Osteoblast (primary cell): ENCODE results near the gene STEAP3. TPM values are rescaled to one million over a fixed set of nuclear protein-coding genes. Genes with fewer than 3 reads are reported as not detected.

Experiments used
- DNase-seq: peaks from one replicate; pipeline ENCODE4 v3.0.0; 2011; ENCODE audit warnings: low spot score, mixed read lengths; ENCODE audit not compliant: insufficient read length; ENCODE audit errors: missing footprints
- H2AFZ ChIP-seq: 2 replicates; pipeline ENCODE4 v1.6.0; 2011; ENCODE audit warnings: mild to moderate bottlenecking, low read length
- H3K27ac ChIP-seq: 2 replicates; pipeline ENCODE4 v1.5.1; 2011; ENCODE audit warnings: mild to moderate bottlenecking, low read depth, low read length, moderate library complexity
- H3K27me3 ChIP-seq: 2 replicates; pipeline ENCODE4 v1.6.0; 2012; ENCODE audit warnings: mild to moderate bottlenecking, control low read depth, inconsistent platforms, low read length, moderate library complexity; ENCODE audit not compliant: insufficient read depth
- H3K36me3 ChIP-seq: 2 replicates; pipeline ENCODE4 v1.5.1; 2011; ENCODE audit warnings: mild to moderate bottlenecking, low read length, control low read depth, moderate library complexity; ENCODE audit not compliant: insufficient read depth
- H3K4me1 ChIP-seq: 2 replicates; pipeline ENCODE4 v1.5.1; 2011; ENCODE audit warnings: mild to moderate bottlenecking, low read length, control low read depth, moderate library complexity; ENCODE audit not compliant: insufficient read depth
- H3K4me2 ChIP-seq: 2 replicates; pipeline ENCODE4 v1.6.0; 2011; ENCODE audit warnings: mild to moderate bottlenecking, low read length; ENCODE audit not compliant: insufficient read depth
- H3K4me3 ChIP-seq: fragments of 200-600 bp; sonication (generic); 3 replicates; pipeline ENCODE4 v1.5.1; 2012; ENCODE audit warnings: mild to moderate bottlenecking, low read length, inconsistent platforms; ENCODE audit not compliant: insufficient read depth
- H3K79me2 ChIP-seq: 2 replicates; pipeline ENCODE4 v1.6.0; 2012; ENCODE audit warnings: mild to moderate bottlenecking, low read length, control low read depth, inconsistent platforms; ENCODE audit not compliant: insufficient read depth
- H3K9me3 ChIP-seq: 2 replicates; pipeline ENCODE4 v1.5.1; 2011; ENCODE audit warnings: low read depth, low read length, control low read depth
- H4K20me1 ChIP-seq: 2 replicates; pipeline ENCODE4 v1.6.0; 2012; ENCODE audit warnings: mild to moderate bottlenecking, low read length, control low read depth; ENCODE audit not compliant: insufficient read depth
- CTCF ChIP-seq: IDR thresholded peaks from 2 replicates; pipeline ENCODE4 v1.5.1; 2011; ENCODE audit warnings: mild to moderate bottlenecking, low read depth, low read length, moderate library complexity; ENCODE audit errors: extremely low read depth
- total RNA-seq: library from RNA; depleted of rRNA; stranded (reverse); fragments of >200 nt; gene quantifications from 2 replicates; pipeline ENCODE4 v1.2.3, GENCODE V29; 2012

STEAP3 gene
- total RNA-seq, 1 donor: 40.9 TPM

GRCh38 chr2:119230219-119231185 lies 6.9 kb downstream of the STEAP3 start:
- H3K4me3 ChIP-seq: no peak overlapping the region
- peaks cover 5% of the 10 kb centered on the region for H4K20me1 ChIP-seq
- H3K9me3 ChIP-seq: no peaks in the 10 kb centered on the region
- peak; percentile 86 for DNase-seq
- no peak for TF ChIP-seq CTCF
- peak overlapping the region; percentile 45 for H2AFZ ChIP-seq
- no peaks in the 10 kb centered on the region for H3K27me3 ChIP-seq
- H3K27ac ChIP-seq: peak overlapping the region; percentile 95
- H3K4me2 ChIP-seq: peak overlapping the region; percentile 79
- H3K4me1 ChIP-seq: peaks cover 41% of the 10 kb centered on the region
- no peaks in the 10 kb centered on the region for H3K36me3 ChIP-seq
- H3K79me2 ChIP-seq: peaks cover 15% of the 10 kb centered on the region

DNA sequence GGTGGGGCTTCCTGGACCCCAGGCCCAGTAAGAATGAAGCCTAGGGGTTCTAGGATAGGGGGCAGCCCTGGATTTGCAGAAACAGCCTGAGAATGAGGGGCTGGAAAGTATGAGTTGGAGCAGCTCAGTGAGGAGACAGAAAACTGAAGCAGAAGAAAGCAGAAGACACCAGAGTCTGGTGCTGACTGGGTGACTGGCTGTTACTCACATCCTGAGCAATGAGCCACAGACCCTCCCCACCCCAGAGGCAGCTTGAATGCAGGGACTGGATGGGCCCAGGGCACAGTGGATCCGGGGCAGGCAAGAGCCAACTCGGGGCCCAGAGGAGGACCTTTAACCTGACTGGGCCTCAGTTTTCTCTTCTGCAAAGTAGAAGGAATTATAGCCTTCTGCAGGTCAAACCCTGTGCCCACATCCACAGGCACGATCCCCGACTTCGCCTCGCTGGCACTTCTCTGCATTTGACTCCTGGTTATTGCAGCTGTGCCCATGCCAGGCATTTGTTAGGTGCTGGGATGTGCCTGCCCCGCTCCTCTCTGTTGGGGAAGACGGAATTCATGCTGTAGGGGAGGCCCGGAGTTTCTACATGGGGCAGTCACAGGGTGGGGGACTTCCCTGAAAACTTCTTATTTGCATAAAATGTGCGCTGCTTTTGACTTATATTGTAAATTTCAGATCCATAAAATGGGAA lies 8.5 kb downstream of the STEAP3 start:
- H3K4me1 ChIP-seq: peaks cover 41% of the 10 kb centered on the region
- peak overlapping the region; percentile 39 for H3K4me3 ChIP-seq
- H3K36me3 ChIP-seq: no peaks in the 10 kb centered on the region
- no peaks in the 10 kb centered on the region for H3K27me3 ChIP-seq
- peak overlapping the region; percentile 95 for H3K27ac ChIP-seq
- peaks cover 5% of the 10 kb centered on the region for H4K20me1 ChIP-seq
- peak; percentile 95 for DNase-seq
- TF ChIP-seq CTCF: no peak
- no peaks in the 10 kb centered on the region for H3K9me3 ChIP-seq
- H3K4me2 ChIP-seq: peak overlapping the region; percentile 79
- peak overlapping the region; percentile 46 for H2AFZ ChIP-seq
- peaks cover 14% of the 10 kb centered on the region for H3K79me2 ChIP-seq

- H3K4me2 ChIP-seq: peak overlapping the region; percentile 79
- peaks cover 5% of the 10 kb centered on the region for H4K20me1 ChIP-seq
- TF ChIP-seq CTCF: no peak
- peak overlapping the region; percentile 95 for H3K27ac ChIP-seq
- H3K27me3 ChIP-seq: no peaks in the 10 kb centered on the region
- peaks cover 20% of the 10 kb centered on the region for H3K79me2 ChIP-seq
- H3K4me1 ChIP-seq: peaks cover 41% of the 10 kb centered on the region
- H3K36me3 ChIP-seq: no peaks in the 10 kb centered on the region
- H2AFZ ChIP-seq: no peak overlapping the region
- H3K4me3 ChIP-seq: no peak overlapping the region
- no peaks in the 10 kb centered on the region for H3K9me3 ChIP-seq
- no peak for DNase-seq
Measured at GRCh38 chr2:119232666-119232993, 9.0 kb downstream of the STEAP3 start.

GRCh38 chr2:119233326-119234020 lies 9.8 kb downstream of the STEAP3 start:
- H3K27ac ChIP-seq: no peak overlapping the region
- peak; percentile 89 for DNase-seq

More at GRCh38 chr2:119233326-119234020, 9.8 kb downstream of the STEAP3 start:
- Histone ChIP-seq H3K27me3 (no peaks in the 10 kb centered on the region), H2AFZ (no peak overlapping the region), H3K4me1 (peaks cover 41% of the 10 kb centered on the region), H3K79me2 (peaks cover 28% of the 10 kb centered on the region), H3K9me3 (no peaks in the 10 kb centered on the region), H3K4me2 (no peak overlapping the region), H3K4me3 (no peak overlapping the region), H4K20me1 (peaks cover 5% of the 10 kb centered on the region), H3K36me3 (no peaks in the 10 kb centered on the region)
- TF ChIP-seq CTCF: no peak
